Glutamatergic neuron (in vitro differentiated cells): ENCODE data around the gene MAP3K15. TPM values are rescaled to one million over a fixed set of nuclear protein-coding genes. Genes with fewer than 3 reads are reported as not detected.

Source experiments
- DNase-seq: peaks from one replicate; pipeline ENCODE4 v3.0.0; 2022
- H3K27ac Mint-ChIP-seq: one replicate; pipeline ENCODE4 v1.8.0; 2020; ENCODE audit warnings: mild to moderate bottlenecking, mixed read lengths, inconsistent platforms; ENCODE audit not compliant: unreplicated experiment
- H3K27me3 Mint-ChIP-seq: one replicate; pipeline ENCODE4 v1.8.0; 2020; ENCODE audit warnings: mild to moderate bottlenecking, moderate library complexity, mixed read lengths, inconsistent platforms; ENCODE audit not compliant: unreplicated experiment
- H3K36me3 Mint-ChIP-seq: one replicate; pipeline ENCODE4 v1.8.0; 2020; ENCODE audit warnings: mild to moderate bottlenecking, mixed read lengths, inconsistent platforms; ENCODE audit not compliant: unreplicated experiment
- H3K4me1 Mint-ChIP-seq: one replicate; pipeline ENCODE4 v1.8.0; 2020; ENCODE audit warnings: mild to moderate bottlenecking, low read depth, mixed read lengths, inconsistent platforms; ENCODE audit not compliant: unreplicated experiment
- H3K4me3 Mint-ChIP-seq: one replicate; pipeline ENCODE4 v1.8.0; 2020; ENCODE audit warnings: mild to moderate bottlenecking, mixed read lengths, inconsistent platforms; ENCODE audit not compliant: unreplicated experiment
- H3K9me3 Mint-ChIP-seq: one replicate; pipeline ENCODE4 v1.8.0; 2020; ENCODE audit warnings: mild to moderate bottlenecking, moderate library complexity, mixed read lengths, inconsistent platforms; ENCODE audit not compliant: unreplicated experiment
- total RNA-seq: library from RNA; stranded (reverse); fragmentation: NEBNext Ultra II Directional; extraction: Animal tissue kit (Norgen Biotek cat#: 25700); gene quantifications from one replicate; pipeline ENCODE4 v1.2.1, GENCODE V29; 2021; ENCODE audit not compliant: unreplicated experiment
- TF ChIP-seq, protein P1 (sequence below): fragments of 200-600 bp; sonication (generic); IDR thresholded peaks from one replicate; pipeline ENCODE4 v1.5.0; 2021; ENCODE audit not compliant: partially characterized antibody, unreplicated experiment

MAP3K15 gene
- total RNA-seq, 1 donor from 2014 or later: 0.37 TPM

DNA sequence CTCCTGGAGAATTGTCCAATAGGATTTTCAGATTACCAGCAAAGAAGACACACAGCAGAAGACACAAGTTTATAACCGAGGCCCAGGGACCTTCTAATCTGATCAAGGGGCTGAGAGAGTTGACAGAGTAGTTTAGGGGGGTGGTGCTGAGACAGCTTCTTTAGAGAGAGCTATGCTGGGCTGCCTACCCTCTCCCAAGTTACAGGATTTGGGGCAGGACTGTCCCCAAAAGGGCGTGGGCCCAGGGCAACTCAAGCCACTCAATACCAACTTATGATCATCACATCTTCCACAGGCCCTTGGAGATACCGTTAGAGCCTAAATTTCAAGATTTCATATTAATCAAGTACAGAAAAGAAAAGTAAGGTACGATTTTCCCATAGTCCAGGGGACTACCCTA is 128.6 kb downstream of the MAP3K15 start:
- TF ChIP-seq, protein P1, sequence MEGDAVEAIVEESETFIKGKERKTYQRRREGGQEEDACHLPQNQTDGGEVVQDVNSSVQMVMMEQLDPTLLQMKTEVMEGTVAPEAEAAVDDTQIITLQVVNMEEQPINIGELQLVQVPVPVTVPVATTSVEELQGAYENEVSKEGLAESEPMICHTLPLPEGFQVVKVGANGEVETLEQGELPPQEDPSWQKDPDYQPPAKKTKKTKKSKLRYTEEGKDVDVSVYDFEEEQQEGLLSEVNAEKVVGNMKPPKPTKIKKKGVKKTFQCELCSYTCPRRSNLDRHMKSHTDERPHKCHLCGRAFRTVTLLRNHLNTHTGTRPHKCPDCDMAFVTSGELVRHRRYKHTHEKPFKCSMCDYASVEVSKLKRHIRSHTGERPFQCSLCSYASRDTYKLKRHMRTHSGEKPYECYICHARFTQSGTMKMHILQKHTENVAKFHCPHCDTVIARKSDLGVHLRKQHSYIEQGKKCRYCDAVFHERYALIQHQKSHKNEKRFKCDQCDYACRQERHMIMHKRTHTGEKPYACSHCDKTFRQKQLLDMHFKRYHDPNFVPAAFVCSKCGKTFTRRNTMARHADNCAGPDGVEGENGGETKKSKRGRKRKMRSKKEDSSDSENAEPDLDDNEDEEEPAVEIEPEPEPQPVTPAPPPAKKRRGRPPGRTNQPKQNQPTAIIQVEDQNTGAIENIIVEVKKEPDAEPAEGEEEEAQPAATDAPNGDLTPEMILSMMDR: no peak
- Mint-ChIP-seq H3K27me3 (no peaks in the 10 kb centered on the region), H3K4me3 (no peak overlapping the region), H3K36me3 (no peaks in the 10 kb centered on the region), H3K4me1 (no peaks in the 10 kb centered on the region), H3K27ac (no peak overlapping the region), H3K9me3 (no peaks in the 10 kb centered on the region)
- no peak for DNase-seq

DNA sequence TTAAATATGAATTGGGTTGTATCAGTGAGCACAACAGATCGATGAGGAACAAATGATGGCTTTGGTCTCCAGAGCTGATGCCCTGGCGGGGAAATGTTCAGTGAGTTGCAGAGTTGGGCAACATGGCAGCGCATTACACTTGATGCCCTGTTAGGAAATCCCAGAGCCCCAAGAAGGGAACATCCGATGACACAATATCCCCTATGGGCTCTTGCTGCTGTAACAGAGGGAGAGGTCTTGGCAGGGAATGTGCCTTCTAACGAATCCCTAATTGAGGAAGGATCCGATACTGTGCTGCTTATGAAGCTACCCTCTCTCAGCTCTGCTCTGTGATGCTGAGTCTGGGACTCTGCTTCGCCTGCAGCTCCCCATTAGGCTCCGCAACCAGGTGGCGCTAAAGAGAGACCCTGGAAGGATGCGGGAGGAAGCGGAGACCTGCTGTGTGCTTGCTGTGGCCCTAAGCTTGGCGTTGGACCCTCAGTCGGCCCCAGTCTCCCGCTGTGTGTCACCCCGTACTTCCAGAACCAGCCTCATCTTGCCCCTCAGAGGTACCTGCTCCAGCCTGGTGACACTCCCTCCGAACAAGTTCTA is 132.7 kb downstream of the MAP3K15 start:
- H3K27me3 Mint-ChIP-seq: no peaks in the 10 kb centered on the region
- no peaks in the 10 kb centered on the region for H3K4me1 Mint-ChIP-seq
- H3K9me3 Mint-ChIP-seq: no peaks in the 10 kb centered on the region
- H3K27ac Mint-ChIP-seq: no peak overlapping the region
- no peaks in the 10 kb centered on the region for H3K36me3 Mint-ChIP-seq
- TF ChIP-seq, protein P1: peak; percentile 31
- H3K4me3 Mint-ChIP-seq: no peak overlapping the region
- peak; percentile 75 for DNase-seq

DNA sequence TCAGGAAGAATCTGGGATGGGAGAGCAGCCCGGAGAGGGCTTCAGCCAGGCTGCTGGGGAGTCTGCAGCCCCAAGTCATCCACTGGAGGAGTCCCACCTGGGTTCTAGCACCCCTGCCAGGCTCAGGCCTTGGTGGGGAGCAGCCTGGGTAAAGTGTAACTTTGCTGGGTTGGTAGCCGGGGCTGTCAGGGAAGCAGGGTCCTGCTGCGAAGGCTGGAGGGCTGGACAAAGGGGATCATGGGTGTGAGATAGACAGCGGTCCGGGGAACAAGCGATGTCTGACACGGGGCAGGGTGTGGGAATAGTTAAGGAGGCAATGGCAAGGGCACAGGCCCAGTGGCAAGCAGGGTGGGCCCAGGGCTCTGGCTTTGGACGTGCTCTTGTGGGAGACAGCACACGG is 134.0 kb downstream of the MAP3K15 start:
- Mint-ChIP-seq H3K27ac (no peak overlapping the region), H3K36me3 (no peaks in the 10 kb centered on the region), H3K9me3 (no peaks in the 10 kb centered on the region), H3K27me3 (no peaks in the 10 kb centered on the region), H3K4me1 (no peaks in the 10 kb centered on the region), H3K4me3 (no peak overlapping the region)
- TF ChIP-seq, protein P1: no peak
- DNase-seq: no peak

DNA sequence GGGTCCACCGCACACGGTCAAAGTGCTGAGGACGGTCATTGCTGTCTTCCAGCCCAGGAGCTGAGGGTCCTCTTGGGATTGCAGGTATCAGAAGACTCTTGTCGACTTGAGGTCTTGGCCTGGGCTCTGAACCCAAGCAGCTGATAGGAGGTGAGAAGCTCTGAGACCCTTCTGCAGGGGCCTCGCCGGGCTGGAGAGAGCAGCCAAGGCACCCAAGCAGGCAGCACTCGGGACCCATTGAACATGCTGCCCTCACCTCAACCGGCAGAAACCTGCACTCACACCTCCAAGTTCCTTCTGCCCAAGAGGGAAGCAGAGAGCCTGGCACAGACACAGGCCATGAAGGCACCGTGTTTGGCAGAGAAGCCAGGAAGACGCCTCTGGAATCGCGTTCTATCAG is 137.5 kb downstream of the MAP3K15 start:
- TF ChIP-seq, protein P1: no peak
- no peak overlapping the region for H3K4me3 Mint-ChIP-seq
- no peak for DNase-seq
- H3K4me1 Mint-ChIP-seq: no peaks in the 10 kb centered on the region
- H3K27ac Mint-ChIP-seq: no peak overlapping the region
- H3K27me3 Mint-ChIP-seq: no peaks in the 10 kb centered on the region
- H3K36me3 Mint-ChIP-seq: no peaks in the 10 kb centered on the region
- no peaks in the 10 kb centered on the region for H3K9me3 Mint-ChIP-seq

DNA sequence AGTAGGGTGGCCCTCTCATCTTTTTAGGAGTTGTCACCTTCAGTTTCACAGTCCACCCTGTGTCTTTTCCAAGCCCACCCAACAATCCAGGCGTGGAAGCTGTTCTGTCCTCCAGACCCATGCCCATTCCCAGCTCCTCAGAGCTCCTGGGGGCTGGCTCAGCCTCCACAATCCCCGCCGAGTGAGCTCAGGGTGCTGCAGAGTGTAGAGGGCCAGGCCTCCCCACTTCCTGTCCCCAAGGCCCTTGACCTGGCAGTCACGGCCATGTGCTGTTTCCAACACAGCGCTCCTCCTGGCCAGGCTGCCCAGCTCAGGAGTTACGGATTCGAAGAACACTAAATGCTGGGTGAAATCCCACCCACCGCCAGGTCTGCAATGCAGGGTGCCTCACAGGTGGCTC is 139.8 kb downstream of the MAP3K15 start:
- no peak for DNase-seq
- H3K27ac Mint-ChIP-seq: peak overlapping the region; percentile 33
- TF ChIP-seq, protein P1: no peak
- no peaks in the 10 kb centered on the region for H3K27me3 Mint-ChIP-seq
- no peaks in the 10 kb centered on the region for H3K9me3 Mint-ChIP-seq
- no peaks in the 10 kb centered on the region for H3K4me1 Mint-ChIP-seq
- no peak overlapping the region for H3K4me3 Mint-ChIP-seq
- H3K36me3 Mint-ChIP-seq: no peaks in the 10 kb centered on the region
